GM21367 (cell line): ENCODE data around the gene BMP6.

ENCODE experiments used
- ATAC-seq: cut with Tn5 transposase; IDR thresholded peaks from one replicate; pipeline ENCODE4 v1.9.1; 2021; ENCODE audit not compliant: unreplicated experiment

BMP6 gene

DNA sequence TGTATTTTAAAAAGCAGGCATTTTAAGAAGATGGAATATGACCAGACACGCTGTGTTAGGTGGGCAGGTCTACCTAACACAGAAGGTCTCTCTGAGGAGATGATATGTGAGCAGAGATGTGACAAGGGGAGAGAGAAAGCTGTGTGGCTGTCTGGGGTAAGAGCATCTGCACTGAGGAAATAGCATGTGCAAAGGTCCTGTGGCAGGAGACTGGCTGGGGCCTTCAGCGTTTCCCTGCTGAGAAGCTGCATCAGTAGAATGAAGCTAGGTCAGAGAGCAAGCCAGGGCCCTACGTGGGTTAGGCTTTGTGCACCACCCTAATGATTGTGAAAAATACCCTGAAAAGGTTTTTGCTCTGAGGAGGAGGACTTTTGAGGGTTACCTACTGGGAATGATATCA is 97.7 kb downstream of the BMP6 start:
- no peak for ATAC-seq

DNA sequence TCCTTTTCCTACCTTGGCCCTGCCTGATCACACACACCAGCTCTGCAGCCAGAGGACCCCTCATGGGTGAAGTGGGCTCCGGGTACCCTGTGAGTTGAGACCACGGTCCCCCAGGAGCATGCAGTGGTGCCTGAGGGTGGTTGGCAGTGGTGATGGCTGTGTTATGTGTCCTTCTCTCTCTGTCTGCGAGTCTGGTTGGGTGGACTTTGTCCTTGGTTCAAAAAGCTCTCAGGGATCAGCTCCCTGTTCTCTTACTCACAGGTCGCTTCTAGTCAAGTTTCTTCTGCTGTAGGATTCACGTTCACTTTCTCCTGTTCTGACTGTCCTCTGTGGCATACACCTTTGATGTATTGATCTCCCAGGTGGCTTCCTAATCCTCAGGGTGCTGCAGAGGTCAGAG is 100.1 kb downstream of the BMP6 start:
- ATAC-seq = no peak

DNA sequence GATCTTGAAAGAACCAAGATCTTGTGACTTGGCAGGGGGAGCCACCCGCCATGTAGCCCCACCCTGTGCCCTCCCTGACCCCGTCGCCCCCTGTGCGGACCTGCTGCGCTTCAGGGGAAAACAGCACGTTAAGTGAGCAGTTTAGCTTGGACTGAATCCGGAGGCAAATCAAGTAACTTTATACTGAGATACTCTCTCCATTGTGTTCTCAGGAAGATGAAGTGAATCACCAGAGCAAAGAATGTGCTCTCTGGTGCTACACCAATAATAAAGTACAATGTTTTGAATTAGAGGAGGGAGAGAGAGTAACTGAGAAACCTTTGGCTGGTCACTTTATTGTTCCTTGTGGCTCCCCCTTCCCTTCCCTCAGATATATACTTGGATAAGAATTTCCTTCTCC is 101.2 kb downstream of the BMP6 start:
- no peak for ATAC-seq

DNA sequence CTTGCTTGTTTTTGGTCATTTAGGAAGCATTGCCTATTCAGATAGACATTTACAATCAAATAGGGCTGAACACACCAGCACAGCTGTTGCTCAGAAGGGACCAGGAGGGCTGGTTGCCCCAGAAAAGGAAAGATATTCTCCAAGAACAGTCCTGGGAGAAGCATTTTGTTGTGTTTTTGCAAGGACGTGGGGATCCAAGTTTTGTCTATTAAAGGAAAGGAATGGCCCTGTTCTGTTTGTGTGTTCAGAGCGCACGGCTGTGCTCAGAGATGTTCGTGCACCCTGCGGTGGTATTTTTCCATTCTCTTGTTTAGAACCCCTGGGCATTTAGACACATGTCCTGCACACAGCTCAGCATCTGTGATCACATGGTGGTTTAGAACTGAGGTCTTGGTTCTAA is 102.2 kb downstream of the BMP6 start:
- no peak for ATAC-seq

DNA sequence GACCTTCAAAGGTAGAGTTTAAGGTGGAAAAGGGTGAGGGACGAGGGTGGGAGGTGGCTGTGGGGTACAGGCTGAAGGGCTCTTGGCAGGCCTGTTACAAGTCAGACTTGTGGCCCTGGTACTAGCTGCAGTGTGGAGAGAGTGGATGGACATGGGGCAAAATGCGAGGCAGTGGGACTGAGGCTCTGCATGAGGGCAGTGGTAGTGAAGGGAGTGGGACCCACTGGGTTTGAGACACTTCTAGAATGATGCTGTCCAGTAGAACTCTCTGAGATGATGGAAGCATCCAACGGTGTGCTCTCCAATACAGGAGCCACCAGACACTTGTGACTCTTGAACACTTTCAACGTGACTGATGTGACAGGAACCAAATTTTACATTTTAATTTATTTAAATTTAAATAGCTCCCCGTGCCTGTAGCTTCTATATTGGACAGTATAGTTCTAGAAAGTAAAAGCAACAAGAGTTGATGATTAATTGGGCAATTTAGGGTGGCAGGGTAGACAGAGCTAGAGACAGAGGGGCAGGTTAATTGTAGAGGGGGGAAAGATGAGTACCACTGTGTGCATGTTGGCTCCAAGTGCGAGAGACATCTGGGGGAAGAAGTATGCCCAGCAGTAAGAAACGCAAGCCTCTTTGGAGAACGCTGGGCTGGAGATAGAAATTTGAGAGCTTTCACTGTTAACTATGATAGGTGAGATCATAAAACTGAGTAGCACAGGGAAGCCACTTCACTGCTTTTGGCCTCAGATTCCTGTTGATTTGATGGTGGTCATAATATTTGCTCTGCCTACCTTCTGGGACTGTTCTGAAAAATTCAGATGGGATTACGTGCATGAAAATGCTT is 107.2 kb downstream of the BMP6 start:
- no peak for ATAC-seq

DNA sequence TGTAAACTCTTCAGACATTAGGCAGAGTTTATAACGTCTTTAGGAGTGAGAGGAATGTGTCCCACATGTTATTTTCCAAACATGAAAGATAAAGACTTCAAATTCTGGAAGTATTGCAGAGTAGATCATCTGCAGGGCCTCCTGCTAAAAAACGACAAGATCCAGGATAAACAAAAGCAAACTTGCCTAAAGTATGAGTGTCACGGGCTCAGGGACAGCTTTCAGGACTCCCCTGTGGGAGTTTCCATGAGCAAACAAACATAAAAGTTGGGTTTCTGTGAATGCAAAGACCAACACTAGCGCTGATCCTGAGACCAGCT is 107.8 kb downstream of the BMP6 start:
- ATAC-seq = no peak

DNA sequence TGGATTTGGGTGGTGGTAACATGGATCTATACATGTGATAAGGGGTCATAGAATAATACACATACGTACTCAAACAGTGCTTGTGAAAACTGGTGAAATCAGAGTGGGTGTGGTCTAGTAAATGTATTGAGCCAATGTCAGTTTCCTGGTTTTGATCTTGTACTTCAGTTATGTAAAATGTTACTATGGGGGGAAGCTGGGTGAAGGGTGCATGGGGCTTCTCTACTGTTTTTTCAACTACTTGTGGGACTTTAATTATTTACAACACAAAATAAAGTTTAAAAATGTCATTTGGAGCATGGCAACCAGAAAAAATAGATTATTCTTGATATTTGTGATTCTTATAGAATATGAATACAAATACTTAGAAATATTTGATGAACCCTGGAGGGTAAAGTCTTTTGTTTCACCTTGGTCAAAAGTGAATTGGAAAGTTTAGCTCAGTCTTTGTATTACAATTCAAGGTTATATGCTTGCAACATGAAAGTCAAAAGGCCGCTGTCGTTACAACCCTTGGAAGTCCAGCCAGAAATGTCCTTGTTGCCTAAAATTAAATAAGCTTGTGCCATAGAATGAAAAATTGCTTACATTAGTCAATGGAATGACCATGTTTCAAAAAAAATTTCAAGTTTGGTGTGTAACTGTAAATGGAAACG is 110.6 kb downstream of the BMP6 start:
- ATAC-seq = no peak

DNA sequence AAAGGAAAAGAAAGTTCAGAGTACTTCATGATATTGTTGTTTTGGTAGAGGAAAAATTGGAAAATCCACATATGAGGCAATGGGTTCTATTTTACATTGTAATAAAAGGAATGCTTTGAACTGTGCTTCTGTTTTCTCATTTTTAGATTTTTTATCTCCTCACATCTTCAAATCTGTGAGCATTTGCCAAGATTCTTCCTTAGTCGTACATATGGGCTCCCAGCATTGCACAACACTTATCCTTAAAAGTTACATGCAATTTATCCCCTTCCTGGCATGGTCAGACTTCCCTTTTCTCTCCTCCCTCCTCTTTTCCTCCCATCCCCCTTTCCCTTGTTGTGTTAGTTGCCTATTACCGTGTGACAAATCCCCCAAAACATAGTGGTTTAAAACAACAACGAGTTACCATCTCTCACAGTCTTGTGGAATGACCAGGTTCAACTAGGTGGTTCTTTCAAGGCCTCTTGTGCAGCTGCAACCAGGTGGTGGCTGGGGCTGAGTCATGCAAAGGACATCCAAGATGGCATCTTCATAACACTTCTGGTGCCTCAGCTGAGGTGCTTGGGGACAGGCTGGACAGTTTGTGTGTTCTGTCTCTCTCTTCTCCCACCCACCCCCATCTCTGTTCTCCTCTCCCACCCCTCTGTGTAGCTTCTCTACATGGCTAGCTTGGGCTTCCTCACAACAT is 116.0 kb downstream of the BMP6 start:
- no peak for ATAC-seq

DNA sequence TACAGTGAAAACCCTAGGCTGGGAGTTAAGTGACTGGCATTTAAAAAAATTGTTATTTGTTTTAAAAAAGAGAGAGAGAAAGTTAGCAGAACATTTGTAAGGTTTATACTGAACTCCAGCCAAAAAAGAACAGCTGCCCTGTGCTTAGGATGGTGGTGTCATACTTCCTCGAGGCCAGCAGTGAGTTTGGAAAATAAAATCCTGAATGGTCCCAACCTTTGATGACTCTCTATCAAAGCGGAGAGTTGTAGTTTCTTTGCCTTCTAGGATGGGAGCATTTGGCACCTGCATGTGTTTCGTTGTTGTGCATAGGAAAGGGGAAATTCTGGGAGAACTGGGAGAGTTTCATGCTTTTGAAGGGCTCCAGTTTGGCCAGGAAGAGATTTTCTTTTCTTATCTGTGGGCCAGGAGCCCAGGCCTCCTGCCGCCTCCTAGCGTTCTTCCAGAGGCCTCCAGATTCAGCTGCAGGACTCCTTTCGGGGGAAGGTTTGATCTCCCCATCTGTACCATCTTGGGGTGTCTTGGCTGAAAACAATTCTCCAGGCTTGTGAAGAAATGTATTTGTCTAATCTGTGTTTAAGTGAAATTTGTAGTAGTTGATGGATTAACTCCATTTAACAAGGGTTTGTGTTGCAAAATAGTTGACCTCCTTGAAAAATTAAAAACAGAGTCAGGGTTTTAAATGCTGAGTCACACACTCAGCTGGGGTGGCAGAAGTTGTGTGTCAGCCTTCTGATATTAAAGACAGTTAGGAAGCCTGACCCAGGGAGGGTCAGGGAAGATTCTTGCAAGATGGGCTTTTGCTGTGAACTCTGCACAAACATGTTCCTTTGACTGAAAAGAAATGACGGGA is 121.3 kb downstream of the BMP6 start:
- no peak for ATAC-seq

DNA sequence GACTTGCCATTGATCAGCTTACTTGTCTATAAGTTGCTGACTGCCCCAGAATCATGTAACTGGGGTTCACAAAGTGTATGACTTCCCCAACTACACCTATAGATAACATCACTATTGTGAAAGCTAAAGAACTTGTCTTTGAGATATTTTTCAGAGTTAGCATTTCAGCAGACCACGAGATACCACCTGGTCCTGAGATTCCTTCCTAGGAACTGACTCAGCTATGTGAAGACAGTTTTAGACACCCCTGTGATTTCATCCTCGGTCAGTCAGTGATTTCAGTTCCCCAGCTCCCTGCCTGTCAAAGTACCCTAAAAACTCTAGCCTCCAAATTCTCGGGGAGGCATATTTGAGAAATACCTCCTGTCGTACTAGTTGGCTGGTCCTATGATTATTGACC is 122.3 kb downstream of the BMP6 start:
- no peak for ATAC-seq

DNA sequence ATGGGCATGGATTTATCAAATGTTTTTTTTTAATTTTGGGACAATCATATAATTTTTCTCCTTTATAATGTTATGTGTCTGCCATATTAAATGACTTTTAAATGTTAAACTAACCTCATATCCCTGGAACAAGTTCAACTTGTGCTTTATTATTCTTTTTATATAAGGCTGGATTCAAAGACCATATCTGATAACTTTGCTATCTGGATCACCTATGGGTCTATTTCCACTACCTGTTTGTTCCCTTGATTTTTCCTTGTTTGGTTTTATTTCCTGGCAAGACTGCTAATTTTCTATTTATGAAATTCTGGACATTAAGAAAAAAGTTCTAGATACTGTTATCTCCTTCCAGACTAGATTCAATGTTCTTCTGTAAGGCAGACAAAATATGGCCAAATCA is 125.9 kb downstream of the BMP6 start:
- ATAC-seq = no peak

DNA sequence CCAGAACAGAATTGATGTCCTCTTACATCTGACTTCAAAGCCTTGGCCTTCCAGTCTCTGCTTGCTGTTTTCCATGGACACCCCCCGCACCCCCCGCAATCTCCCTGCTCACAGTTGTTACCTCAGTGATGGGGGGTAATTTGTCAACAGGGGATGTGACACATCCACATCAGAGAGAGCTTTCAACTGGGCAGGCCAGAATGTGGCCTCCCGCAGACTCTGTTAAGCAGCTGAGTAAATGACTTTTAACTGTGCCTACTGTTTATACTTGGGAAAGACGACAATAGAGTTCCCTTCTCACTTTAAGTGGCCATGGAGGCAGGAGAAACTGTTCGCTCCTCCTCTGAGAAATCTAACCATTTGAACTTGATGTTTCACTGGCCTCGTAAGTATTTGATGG is 133.7 kb downstream of the BMP6 start:
- no peak for ATAC-seq

DNA sequence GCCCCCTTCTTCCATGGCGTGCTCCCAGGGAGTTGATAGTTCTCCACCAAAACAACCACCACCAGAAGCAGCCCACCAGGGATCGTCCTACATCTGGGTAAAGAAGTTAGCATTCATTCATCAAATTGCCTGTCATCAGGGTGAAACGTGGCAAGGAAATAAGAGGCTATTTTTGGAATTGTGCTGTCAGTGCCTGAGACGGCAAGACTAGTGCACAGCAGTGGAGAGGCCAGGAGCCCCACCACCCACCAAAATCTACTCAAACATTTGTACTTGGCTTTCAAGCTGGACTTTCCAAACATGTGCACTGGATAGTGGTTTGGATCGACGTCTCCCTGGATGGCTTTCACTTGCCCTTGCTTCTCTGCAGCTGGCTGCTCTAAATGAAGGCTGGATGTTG is 139.9 kb downstream of the BMP6 start:
- no peak for ATAC-seq

DNA sequence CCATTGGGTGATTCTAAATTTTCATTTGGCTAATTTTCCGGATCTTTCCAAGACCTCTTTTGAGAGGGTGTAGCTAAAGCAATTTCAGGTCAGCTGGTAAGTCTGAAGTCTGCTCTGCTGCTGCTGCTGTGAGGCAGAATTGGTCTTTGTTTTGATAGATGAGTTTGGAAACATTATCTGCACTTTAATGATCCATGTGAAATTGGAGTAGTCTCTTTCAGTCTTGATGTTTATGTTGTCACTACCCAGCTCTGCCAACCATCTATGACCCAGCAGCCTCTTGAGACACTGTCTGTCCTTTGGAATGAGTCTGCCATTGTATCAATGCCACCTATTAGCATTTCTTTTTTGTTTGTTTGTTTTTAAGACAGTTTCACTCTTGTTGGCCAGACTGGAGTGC is 140.6 kb downstream of the BMP6 start:
- no peak for ATAC-seq

DNA sequence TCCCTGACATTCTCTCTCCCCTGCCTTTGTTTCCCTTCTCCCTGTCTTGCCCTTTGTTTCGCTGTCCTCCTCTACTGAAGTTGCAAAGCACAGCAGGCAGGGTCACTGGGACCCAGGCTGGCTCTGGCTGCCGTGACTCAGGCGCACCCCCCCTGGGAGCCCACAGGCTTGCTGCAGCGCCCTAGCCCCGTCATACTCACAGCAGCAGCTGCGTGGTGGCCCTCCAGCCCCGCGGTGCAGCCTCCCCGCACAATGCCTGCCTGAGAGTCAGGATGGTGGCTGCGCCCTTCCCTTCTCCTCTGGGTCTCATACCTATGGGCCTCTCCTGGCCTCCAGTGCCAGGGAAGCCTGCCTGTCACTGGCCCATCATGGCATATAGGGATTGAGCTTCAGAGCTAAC is 143.0 kb downstream of the BMP6 start:
- ATAC-seq = no peak

DNA sequence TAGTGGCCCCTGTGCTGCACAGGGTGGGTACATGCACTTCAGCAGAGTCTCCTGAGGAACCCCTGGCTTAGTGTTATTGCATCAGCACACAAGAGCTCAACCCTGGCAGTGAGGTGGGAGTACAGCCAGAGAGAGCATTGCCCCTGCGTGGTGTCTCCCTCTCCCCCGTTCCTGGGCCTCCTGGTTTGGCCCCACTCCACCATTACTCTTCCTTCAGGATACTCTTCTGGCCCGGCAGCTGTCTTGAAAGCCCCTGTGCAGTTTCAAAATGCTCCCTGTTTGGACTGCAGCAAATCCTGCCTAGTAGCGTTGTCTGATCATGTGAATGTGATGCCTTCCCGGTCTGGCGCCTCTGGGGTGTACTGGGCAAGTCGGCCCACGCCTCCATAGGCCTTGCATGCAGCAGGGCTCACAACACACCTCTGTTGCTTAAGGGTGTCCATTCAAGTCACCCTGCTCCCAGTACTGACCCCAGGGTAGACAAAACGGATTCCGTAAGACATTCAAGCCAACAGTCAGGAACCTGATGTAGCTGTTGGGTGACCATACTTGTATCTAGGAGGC is 152.6 kb downstream of the BMP6 start:
- no peak for ATAC-seq

DNA sequence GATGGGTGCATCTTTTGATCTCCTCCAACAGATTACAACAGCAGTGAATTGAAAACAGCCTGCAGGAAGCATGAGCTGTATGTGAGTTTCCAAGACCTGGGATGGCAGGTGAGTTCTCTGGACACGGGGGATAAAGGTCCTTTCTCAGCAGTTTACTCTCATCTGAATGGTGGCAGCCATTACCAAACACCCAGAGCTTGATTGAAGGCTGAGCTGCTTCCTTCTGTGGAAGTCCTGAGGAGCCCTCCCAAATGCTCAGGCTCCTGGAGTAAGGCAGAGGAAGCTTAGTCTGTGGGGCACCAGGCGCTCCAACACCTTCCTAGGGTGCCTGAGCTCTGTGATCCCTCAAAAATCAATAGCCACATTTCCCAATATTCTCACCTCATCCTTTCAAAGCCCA is 153.1 kb downstream of the BMP6 start:
- no peak for ATAC-seq

DNA sequence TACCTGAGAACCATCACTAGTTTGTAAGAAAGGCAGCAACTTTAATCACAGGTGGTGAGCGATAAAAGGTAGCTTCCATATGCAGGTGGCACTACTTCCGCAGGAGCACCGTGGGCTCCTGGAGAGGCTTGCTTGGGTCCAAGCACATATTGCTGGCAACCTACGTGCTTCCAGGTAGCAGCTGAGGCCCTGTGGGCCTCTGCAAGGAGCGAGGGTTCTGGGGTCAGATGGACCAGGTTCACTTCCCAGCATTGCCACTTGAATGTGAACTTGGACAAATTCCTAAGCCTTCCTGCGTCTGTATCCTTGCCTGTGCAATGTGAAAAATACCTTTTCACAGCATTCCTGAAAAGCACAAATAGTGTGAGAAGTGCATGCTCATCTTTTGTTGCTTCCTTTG is 153.7 kb downstream of the BMP6 start:
- ATAC-seq = no peak

DNA sequence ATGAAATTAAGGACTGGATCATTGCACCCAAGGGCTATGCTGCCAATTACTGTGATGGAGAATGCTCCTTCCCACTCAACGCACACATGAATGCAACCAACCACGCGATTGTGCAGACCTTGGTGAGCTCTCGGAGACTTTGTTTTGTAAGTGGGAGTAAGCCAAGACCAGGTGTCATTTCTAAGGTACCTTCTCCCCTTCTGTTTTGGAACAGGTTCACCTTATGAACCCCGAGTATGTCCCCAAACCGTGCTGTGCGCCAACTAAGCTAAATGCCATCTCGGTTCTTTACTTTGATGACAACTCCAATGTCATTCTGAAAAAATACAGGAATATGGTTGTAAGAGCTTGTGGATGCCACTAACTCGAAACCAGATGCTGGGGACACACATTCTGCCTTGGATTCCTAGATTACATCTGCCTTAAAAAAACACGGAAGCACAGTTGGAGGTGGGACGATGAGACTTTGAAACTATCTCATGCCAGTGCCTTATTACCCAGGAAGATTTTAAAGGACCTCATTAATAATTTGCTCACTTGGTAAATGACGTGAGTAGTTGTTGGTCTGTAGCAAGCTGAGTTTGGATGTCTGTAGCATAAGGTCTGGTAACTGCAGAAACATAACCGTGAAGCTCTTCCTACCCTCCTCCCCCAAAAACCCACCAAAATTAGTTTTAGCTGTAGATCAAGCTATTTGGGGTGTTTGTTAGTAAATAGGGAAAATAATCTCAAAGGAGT is 154.2 kb downstream of the BMP6 start:
- ATAC-seq = no peak

DNA sequence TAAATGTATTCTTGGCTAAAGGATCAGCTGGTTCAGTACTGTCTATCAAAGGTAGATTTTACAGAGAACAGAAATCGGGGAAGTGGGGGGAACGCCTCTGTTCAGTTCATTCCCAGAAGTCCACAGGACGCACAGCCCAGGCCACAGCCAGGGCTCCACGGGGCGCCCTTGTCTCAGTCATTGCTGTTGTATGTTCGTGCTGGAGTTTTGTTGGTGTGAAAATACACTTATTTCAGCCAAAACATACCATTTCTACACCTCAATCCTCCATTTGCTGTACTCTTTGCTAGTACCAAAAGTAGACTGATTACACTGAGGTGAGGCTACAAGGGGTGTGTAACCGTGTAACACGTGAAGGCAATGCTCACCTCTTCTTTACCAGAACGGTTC is 154.8 kb downstream of the BMP6 start:
- no peak for ATAC-seq
